LHCN-M2 (cell line): Measurements from ENCODE around the gene IGF2BP2. TPM values are rescaled to one million over a fixed set of nuclear protein-coding genes. Genes with fewer than 3 reads are reported as not detected.
"Not testable (repeated sequence)": the region's sequence is repeated elsewhere in the genome, so short reads cannot be mapped to it uniquely, and the experiment has no call there.

Experiments
- DNase-seq: peaks from one replicate; pipeline ENCODE4 v3.0.0-alpha.2; 2012; ENCODE audit warnings: low read depth
- total RNA-seq: library from RNA; depleted of rRNA; stranded (reverse); fragments of >200 nt; gene quantifications from 2 replicates; pipeline ENCODE4 v1.2.3, GENCODE V29; 2014

Gene IGF2BP2
- total RNA-seq, 1 experiment from 2014 or later, result 104 TPM

GRCh38 chr3:185677146-185677829 lies 147.6 kb downstream of the IGF2BP2 start:
- DNase-seq, result peak; percentile 80

GRCh38 chr3:185667574-185667973 lies 157.3 kb downstream of the IGF2BP2 start:
- no peak for DNase-seq

GRCh38 chr3:185663929-185664328 lies 160.9 kb downstream of the IGF2BP2 start:
- DNase-seq, result no peak

GRCh38 chr3:185661772-185662171 lies 163.1 kb downstream of the IGF2BP2 start:
- DNase-seq, result no peak

GRCh38 chr3:185661296-185661695 lies 163.5 kb downstream of the IGF2BP2 start:
- DNase-seq, result not testable (repeated sequence)

- DNase-seq, result peak; percentile 85
These were observed 164.6 kb downstream of the IGF2BP2 start for GRCh38 chr3:185659942-185660921.

GRCh38 chr3:185658943-185659342 lies 165.9 kb downstream of the IGF2BP2 start:
- no peak for DNase-seq

GRCh38 chr3:185658504-185658912 lies 166.3 kb downstream of the IGF2BP2 start:
- DNase-seq, result peak; percentile 97

- no peak for DNase-seq
These were observed 166.9 kb downstream of the IGF2BP2 start for GRCh38 chr3:185657691-185658503.

GRCh38 chr3:185657211-185657610 lies 167.6 kb downstream of the IGF2BP2 start:
- no peak for DNase-seq

GRCh38 chr3:185656321-185656840 lies 168.5 kb downstream of the IGF2BP2 start:
- peak; percentile 99 for DNase-seq

GRCh38 chr3:185655426-185656320 lies 169.2 kb downstream of the IGF2BP2 start:
- no peak for DNase-seq

GRCh38 chr3:185654758-185655145 lies 170.1 kb downstream of the IGF2BP2 start:
- no peak for DNase-seq

GRCh38 chr3:185653949-185654757 lies 170.7 kb downstream of the IGF2BP2 start:
- DNase-seq, result no peak

- no peak for DNase-seq
These were observed 172.9 kb downstream of the IGF2BP2 start for GRCh38 chr3:185651971-185652370.

GRCh38 chr3:185649414-185649813 lies 175.4 kb downstream of the IGF2BP2 start:
- DNase-seq, result no peak

GRCh38 chr3:185648396-185648795 lies 176.4 kb downstream of the IGF2BP2 start:
- no peak for DNase-seq

- no peak for DNase-seq
These were observed 177.0 kb downstream of the IGF2BP2 start for GRCh38 chr3:185647880-185648210.

GRCh38 chr3:185647134-185647879 lies 177.5 kb downstream of the IGF2BP2 start:
- DNase-seq, result no peak
